Mesothelial cell of epicardium (in vitro differentiated cells): ENCODE results near the gene MRPS25. TPM values are rescaled to one million over a fixed set of nuclear protein-coding genes. Genes with fewer than 3 reads are reported as not detected.
"Not testable (repeated sequence)": the region's sequence is repeated elsewhere in the genome, so short reads cannot be mapped to it uniquely, and the experiment has no call there.

Experiments used
- DNase-seq, 2 experiments: peaks; one replicate each; pipeline ENCODE4 v3.0.0; 2021; ENCODE audit warnings: low spot score in 2 of 2; ENCODE audit not compliant: unreplicated experiment in 2 of 2
- H3K27ac Mint-ChIP-seq: 2 replicates; pipeline ENCODE4 v1.8.0; 2021; ENCODE audit warnings: mixed read lengths
- H3K27me3 Mint-ChIP-seq: 2 replicates; pipeline ENCODE4 v1.8.0; 2021; ENCODE audit warnings: low read depth, mixed read lengths
- H3K36me3 Mint-ChIP-seq: 2 replicates; pipeline ENCODE4 v1.8.0; 2021; ENCODE audit warnings: mixed read lengths
- H3K4me1 Mint-ChIP-seq: 2 replicates; pipeline ENCODE4 v1.8.0; 2021; ENCODE audit warnings: mixed read lengths
- H3K4me3 Mint-ChIP-seq: 2 replicates; pipeline ENCODE4 v1.8.0; 2021; ENCODE audit warnings: mild to moderate bottlenecking, moderate library complexity, mixed read lengths
- H3K9me3 Mint-ChIP-seq: 2 replicates; pipeline ENCODE4 v1.8.0; 2021; ENCODE audit warnings: mixed read lengths
- total RNA-seq: library from RNA; stranded (reverse); gene quantifications from 3 replicates; pipeline ENCODE4 v1.2.1, GENCODE V29; 2021
- TF ChIP-seq, protein P1 (sequence below): fragments of 200-600 bp; sonication (generic); IDR thresholded peaks from one replicate; pipeline ENCODE4 v1.5.0; 2021; ENCODE audit warnings: antibody characterized with exemption; ENCODE audit not compliant: unreplicated experiment

MRPS25 gene
- total RNA-seq, 1 donor from 2014 or later = 70.4 TPM

DNA sequence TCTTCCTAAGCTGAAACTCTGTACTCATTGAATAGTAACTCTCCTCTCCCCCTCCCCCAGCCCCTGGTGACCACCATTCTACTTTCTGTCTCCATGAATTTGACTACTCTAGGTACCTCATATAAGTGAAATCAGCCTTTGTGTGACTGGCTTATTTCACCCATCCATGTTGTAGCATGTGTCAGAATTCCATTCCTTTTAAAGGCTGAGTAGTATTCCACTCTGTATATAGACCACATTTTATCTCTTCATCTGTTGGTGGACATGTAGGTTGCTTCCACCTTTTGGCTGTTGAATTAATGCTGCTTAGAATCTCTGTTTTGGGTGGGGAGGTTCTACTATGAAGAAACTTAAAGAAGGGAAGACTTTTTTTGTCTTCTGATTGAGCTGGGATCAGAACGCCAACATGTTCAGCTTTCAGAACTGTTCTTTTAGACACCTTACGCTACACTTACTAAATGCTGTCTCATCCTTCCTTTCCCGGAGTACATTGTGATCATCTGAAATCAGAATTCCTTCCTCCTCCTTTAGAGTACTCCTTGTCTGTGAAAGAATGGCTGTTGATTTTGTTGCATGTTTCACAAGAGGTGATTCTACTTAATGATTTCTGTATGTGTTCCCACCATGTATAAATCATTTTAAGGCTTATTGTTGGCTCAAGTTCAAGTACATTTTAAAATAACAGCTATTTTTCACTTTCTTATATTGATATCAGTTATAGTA lies 50.3 kb downstream of the MRPS25 start:
- no peak overlapping the region for H3K4me3 Mint-ChIP-seq
- H3K27ac Mint-ChIP-seq = no peak overlapping the region
- TF ChIP-seq, protein P1, sequence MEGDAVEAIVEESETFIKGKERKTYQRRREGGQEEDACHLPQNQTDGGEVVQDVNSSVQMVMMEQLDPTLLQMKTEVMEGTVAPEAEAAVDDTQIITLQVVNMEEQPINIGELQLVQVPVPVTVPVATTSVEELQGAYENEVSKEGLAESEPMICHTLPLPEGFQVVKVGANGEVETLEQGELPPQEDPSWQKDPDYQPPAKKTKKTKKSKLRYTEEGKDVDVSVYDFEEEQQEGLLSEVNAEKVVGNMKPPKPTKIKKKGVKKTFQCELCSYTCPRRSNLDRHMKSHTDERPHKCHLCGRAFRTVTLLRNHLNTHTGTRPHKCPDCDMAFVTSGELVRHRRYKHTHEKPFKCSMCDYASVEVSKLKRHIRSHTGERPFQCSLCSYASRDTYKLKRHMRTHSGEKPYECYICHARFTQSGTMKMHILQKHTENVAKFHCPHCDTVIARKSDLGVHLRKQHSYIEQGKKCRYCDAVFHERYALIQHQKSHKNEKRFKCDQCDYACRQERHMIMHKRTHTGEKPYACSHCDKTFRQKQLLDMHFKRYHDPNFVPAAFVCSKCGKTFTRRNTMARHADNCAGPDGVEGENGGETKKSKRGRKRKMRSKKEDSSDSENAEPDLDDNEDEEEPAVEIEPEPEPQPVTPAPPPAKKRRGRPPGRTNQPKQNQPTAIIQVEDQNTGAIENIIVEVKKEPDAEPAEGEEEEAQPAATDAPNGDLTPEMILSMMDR = no peak
- H3K27me3 Mint-ChIP-seq = no peaks in the 10 kb centered on the region
- no peaks in the 10 kb centered on the region for H3K4me1 Mint-ChIP-seq
- DNase-seq = no peak
- H3K36me3 Mint-ChIP-seq = peaks cover 51% of the 10 kb centered on the region
- H3K9me3 Mint-ChIP-seq = no peaks in the 10 kb centered on the region

DNA sequence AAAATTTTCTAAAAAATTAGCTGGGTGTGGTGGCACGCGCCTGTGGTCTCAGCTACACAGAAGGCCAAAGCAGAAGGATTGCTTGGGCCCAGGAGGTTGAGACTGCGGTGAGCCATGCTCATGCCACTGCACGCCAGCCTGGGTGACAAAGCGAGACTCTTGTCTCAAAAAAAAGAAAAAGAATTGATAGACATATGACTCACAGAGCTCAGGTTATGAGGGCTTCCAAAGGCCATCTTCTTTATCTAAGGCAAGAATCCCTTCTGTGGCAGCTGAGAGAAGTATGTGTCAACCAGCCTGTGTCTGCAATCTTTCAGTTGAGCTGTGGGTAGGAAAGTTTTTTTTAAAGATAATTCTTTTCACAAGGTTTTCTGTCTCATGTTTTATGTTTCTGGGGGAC lies 53.9 kb downstream of the MRPS25 start:
- no peak overlapping the region for H3K27ac Mint-ChIP-seq
- H3K36me3 Mint-ChIP-seq = peaks cover 52% of the 10 kb centered on the region
- no peaks in the 10 kb centered on the region for H3K27me3 Mint-ChIP-seq
- no peak overlapping the region for H3K4me3 Mint-ChIP-seq
- peaks cover 6% of the 10 kb centered on the region for H3K4me1 Mint-ChIP-seq
- H3K9me3 Mint-ChIP-seq = no peaks in the 10 kb centered on the region
- no peak for DNase-seq
- TF ChIP-seq, protein P1 = no peak

DNA sequence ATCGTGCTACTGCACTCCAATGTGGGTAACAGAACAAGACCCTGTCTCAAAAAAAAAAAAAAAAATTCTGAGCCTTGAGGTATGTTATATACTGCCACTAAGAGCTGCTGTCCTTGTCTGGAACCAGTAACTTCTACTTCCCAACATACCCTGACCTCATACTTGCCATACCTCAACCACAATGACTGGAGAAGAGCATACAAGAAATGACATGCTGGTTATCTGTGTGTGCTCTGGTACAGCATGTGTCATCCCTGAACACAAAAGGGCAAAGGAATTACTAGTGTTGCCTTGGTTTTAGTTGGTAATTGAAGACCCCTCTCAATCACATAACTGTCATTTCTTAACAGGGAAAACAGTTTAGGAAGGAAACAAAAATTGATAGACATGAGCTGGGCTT lies 54.5 kb downstream of the MRPS25 start:
- no peak overlapping the region for H3K27ac Mint-ChIP-seq
- no peaks in the 10 kb centered on the region for H3K9me3 Mint-ChIP-seq
- H3K36me3 Mint-ChIP-seq = peaks cover 51% of the 10 kb centered on the region
- DNase-seq = no peak
- TF ChIP-seq, protein P1 = no peak
- H3K27me3 Mint-ChIP-seq = no peaks in the 10 kb centered on the region
- peaks cover 6% of the 10 kb centered on the region for H3K4me1 Mint-ChIP-seq
- H3K4me3 Mint-ChIP-seq = no peak overlapping the region

DNA sequence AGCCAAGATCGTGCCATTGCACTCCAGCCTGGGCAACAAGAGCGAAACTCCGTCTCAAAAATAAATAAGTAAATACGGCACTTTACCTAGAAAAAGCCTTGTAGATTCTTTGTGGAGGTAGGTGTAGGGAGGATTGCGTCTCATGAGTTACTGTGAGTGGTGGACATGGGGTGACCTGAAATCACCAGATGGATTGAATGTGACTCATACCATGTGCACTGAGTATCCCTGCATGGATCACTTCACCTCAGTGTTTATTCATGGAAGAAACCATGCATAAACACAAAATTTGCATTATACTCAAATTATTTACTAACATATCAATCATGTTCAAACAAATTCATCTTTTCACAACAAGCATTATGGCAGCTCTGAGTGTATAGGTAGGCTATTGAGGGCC lies 55.9 kb downstream of the MRPS25 start:
- Mint-ChIP-seq H3K9me3 (peaks cover 6% of the 10 kb centered on the region), H3K4me1 (peaks cover 6% of the 10 kb centered on the region), H3K27ac (no peak overlapping the region), H3K27me3 (no peaks in the 10 kb centered on the region), H3K4me3 (no peak overlapping the region), H3K36me3 (peaks cover 48% of the 10 kb centered on the region)
- no peak for DNase-seq
- TF ChIP-seq, protein P1 = no peak

DNA sequence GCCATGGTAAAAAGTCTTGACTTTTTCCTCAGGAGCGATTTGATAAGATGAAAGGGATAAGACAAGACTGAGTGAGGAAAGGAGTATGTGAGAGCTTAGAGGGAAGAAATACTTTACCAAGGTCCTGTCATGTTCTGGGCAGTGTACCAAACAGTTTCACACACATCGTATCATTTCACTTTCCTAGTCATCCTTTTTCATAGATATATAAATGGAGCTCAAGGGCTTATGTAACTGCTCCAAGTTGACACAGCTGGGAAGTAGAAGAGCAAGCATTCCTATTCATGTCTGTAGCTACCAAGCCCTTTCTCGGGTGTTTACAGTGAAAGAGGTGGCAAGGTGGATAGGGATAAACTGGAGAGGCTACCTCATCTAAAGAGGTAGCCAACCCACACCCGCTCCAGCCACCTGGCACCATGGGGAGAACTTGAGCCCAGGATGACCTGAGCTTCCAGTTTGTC lies 57.4 kb downstream of the MRPS25 start:
- Mint-ChIP-seq H3K27ac (peak overlapping the region; percentile 66), H3K27me3 (no peaks in the 10 kb centered on the region), H3K4me1 (peaks cover 6% of the 10 kb centered on the region), H3K36me3 (peaks cover 51% of the 10 kb centered on the region), H3K4me3 (no peak overlapping the region), H3K9me3 (peaks cover 15% of the 10 kb centered on the region)
- TF ChIP-seq, protein P1 = no peak
- DNase-seq = no peak

DNA sequence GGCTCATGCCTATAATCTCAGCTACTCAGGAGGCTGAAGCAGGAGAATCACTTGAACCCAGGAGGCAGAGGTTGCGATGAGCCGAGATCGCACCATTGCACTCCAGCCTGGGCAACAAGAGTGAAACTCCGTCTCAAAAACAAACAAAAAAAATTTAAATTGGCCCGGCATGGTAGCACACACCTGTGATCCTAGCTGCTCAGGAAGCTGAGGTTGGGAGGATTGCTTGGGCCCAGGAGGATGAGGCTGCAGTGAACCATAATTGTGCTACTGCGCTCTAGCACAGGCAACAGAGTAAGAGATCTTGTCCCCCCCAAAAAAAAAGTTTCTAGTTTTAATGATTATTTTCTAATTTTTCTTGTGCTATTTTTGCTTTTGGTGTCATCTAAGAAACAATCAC lies 65.9 kb downstream of the MRPS25 start:
- H3K27me3 Mint-ChIP-seq = not testable (repeated sequence)

More for the DNA sequence above, 65.9 kb downstream of the MRPS25 start:
- DNase-seq, H3K4me3 Mint-ChIP-seq, H3K4me1 Mint-ChIP-seq, H3K27ac Mint-ChIP-seq: not testable (repeated sequence)
- peaks cover 40% of the 10 kb centered on the region for H3K9me3 Mint-ChIP-seq
- H3K36me3 Mint-ChIP-seq = peaks cover 45% of the 10 kb centered on the region

Other genes starting within 250 kb of the MRPS25 start
- 3.2 to 3.5 TPM (median 3.4 TPM) in 3 replicates for gene FGD5, start 246.4 kb downstream of the MRPS25 start, total RNA-seq
- gene NR2C2, start 117.7 kb downstream of the MRPS25 start, total RNA-seq = 70.0 to 74.1 TPM (median 70.1 TPM) in 3 replicates
- 35.2 to 38.1 TPM (median 35.8 TPM) in 3 replicates for gene RBSN, start 33.8 kb upstream of the MRPS25 start, total RNA-seq
- 41.7 to 44.6 TPM (median 42.4 TPM) in 3 replicates for gene CAPN7, start 140.9 kb upstream of the MRPS25 start, total RNA-seq